GM19328 (cell line): Measurements from ENCODE around the gene XKR7.

Source experiments
- ATAC-seq: cut with Tn5 transposase; IDR thresholded peaks from one replicate; pipeline ENCODE4 v1.9.1; 2021; ENCODE audit warnings: mild to moderate bottlenecking, moderate library complexity; ENCODE audit not compliant: unreplicated experiment

Gene XKR7

DNA sequence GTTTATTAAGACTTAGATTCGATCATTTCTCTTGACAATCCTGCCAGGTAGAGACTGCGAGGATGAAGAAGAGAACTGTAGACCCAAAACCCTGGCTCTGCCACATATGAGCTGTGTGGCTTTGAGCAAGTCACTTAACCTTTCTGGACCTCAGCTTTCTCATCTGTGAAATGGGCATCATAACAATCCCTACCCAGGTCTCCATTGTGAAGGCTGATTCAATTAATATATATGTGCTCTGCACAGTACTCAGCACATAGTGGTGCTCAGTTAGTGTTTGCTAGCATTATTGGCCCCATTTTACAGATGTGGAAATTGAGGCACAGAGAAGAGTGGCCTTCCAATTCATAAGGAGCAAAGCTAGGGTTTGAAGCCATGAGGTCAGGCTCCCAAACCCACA, 7.9 kb downstream of the XKR7 start:
- no peak for ATAC-seq

DNA sequence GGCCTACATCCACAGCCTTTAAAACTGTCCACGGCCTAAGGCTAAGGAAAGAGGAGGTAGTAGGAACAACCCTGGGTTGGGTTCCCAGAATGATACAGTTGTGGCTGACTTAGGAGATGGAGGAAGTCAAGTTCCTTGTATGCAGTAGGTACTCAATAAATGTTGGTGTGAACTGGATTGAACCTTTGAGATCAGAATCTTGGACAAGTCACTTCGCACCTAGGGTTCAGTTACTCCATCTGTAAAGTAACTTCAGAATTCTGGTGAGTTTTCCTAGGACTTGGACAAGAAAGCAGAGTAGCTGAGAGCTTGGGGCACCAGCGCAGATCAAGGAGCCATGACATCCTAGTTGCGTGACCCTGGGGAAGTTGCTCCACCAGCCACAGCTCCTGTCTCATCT, 9.1 kb downstream of the XKR7 start:
- no peak for ATAC-seq

DNA sequence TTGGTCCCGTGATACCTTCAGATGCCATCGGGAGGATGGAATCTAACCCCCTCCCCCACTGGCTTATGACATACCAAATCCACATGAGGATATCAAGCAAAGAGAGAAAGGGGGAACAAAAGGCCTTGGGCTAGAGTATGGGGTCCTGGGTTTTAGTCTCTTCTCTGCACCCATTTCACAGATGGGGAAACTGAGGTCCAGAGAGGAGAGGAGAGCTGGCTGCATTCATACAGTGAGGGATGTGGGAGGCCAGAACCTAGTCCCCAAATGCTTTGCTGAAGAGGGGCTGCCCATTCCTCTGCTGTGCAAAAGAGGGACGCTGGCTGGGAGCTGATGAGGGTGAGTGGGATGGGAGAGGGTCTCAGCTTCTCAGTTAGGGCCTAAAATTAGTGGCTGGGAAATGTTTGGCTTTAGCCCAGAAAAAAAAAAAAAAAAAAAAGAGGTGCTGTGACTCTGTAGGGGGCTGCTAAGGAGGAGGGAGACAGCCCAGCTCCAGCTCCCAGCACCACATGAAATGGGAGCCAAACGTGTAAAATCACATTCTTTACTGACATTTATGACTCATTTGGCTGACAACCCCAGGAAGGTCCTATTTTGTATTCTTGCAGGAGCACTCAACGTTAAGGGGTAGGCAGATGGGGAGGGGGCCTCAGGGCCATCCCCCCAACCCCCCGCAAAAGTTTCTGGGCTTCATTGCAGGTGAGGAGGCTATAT, 11.9 kb downstream of the XKR7 start:
- no peak for ATAC-seq

DNA sequence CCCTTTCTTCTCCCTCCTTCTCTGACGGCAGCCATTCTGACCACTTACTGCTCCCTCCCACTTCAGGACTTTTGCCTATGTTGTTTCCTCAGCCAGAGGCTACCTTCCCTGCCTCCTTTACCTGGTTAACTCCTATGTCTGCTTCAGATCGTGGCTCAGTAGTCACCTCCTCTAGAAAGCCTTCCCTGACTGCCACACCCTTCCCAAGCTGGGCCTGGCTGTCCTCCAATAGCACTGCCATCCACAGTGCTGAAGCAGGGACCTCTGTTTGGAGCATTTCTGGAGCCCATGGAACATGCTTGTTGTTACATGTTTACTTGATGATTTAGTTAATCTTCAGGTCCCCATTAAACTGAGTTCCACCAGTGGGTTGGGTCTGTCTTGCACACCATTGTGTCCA, 13.8 kb downstream of the XKR7 start:
- ATAC-seq, result no peak

DNA sequence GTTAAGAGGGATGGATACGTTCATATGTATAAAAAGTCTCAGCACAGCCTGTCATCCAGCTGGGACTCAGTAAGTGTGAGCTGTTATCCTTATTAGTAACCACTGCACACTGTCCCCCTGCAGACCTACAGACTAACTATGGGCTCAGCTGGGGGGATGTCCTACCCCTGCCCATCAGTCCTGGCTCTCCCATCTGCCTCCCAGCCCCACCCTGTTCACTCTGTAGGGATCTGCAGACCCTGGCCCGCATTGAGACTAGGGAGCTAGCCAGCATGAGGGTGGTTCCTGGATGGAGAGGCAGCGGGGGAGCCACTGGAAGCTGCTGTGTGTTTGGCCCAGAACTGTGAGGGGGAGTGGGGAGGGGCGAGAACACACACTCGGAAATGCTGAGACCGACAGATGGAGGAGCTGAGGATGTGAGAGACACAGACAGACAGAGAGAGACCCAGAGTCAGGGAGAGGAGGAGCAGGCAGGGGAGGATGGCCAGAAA, 17.1 kb downstream of the XKR7 start:
- ATAC-seq, result no peak

DNA sequence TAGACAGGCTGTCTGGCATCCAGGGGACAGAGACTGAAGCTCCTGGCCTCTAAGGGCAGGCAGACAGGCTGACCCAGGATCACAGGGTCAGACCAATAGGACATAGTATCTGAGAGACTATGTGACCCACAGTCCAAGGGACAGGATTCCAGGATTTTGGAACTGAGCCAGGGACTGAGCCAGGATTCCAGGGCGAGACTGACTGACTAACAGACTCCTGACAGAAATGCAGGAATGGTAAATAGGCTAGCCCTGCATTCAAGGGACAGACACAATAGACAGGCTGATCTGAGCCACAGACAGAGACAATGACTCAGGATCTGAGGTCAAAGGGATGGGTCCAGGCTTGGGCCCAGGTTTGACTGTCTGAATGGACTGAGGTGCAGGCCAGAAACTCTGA, 19.8 kb downstream of the XKR7 start:
- no peak for ATAC-seq

DNA sequence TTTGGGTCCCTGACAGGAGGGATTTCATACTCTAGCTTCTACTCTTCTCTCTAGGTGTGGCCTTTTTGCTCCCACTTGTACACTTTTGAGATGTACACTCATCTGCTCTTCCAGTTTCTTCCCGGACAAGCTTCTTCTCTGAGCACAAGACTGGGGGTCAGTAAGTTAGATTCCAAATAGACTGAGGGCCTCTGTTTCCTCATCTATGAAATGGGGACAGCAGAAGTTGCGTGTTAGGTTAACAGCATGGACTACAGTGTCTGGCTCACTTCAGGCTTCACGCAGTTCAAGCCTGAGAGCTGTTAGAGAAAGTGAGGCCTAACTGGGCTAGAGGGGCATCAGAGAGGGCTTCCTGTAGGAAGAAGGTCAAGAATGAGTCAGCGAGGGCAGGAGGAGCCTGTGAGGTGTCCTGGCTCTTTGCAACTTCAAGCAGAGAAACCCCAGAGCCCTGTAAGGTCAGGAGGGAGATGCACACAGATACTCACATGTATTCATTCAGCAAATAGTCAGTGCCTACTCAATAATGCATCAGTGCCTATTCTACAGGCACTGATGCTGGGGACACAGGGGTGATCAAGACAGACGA, 20.6 kb downstream of the XKR7 start:
- no peak for ATAC-seq

DNA sequence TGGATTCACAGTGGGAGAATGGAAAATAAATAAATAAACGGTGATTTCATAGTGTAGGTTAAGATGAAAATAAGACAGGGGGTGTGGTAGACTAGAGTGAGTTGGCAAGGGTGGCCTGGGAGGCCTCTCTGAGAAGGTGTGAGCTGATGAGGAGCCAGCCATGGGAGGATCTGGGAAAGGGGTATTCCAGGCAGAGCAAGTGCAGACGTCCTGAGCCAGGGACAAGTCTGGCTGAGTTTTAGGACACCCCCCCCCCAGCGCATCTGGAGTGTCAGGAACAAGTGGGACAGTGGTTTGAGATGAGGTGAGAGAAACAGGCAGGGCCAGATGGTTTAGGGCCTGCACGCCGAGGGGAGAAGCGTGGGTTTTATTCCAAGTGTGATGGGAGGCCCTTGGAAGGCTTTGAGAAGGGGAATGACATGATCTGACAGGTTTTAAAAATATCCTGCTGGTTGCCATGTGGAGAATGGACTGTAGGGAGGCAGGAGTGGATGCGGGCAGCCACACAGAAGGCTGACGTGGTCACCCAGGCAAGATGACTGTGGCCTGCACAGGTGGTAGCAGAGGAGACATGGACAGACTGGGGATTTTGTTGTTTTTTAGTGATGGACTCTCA, 21.2 kb downstream of the XKR7 start:
- no peak for ATAC-seq

DNA sequence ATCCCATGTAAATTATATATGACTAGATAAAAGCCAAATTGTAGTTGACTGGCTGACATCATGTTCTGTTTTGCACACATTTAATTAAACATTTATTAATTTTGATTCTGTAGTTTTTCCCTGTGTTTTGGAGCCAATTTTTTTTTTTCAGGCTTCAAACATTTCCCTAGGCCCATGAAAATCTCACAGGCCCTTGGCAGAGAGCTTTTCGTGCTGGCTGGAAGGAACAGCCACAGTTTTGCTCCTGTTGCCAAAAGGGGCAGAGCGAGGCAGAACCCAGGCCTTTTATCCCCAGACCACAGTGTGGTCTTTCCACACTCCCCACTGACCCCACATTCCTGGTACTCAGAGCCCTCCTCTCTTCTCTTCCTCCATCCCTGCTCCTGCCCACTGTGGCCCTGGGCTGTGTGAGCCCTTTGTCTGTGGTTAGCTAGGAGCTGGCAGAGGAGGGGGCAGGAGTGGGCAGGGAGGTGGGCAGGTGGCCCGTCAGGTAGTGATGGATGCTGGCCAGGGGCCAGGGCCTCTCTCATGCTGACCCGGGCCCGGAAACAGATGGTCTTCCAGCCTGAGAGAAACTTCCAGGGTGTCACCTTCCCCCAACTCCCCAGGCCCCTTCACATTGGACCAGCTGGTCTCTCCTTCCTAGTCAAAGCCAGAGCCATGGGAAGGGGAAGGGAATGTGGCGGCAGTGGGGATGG, 22.8 kb downstream of the XKR7 start:
- no peak for ATAC-seq

DNA sequence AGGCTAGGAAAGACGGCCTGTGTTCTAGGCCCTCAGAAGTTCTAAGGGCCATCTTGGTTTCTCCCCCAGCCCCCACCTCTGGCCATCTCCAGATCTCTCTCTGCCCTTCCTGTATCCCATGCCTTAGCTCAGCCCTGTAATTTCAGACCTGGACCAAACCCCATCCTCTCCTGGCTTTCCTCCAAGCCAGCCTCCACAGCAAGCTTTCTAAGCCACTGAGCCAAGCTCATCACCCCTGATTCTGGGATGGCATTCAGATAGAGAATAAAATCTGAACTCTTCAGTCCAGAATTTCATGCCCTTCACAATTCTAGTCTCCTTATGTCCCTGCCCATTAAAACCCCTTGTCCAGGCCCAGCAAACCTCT, 23.4 kb downstream of the XKR7 start:
- no peak for ATAC-seq

DNA sequence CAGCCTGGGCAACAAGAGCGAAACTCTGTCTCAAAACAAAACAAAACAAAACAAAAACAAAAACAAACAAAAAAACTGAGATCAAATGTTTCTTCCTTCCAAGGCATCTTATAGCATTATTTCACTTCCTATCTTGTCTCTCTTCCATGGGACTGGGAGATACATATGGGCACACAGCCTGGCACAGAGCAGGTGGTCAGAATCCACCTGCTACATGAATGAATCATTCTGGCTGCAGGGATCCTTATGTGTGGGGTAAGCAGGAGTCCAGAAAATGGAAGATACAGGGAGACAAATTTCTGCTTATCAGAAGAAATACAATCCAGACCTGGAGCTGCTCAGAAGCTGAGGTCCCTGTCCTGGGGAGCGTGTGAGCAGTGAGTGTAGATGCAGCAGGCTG, 24.1 kb downstream of the XKR7 start:
- ATAC-seq, result no peak

DNA sequence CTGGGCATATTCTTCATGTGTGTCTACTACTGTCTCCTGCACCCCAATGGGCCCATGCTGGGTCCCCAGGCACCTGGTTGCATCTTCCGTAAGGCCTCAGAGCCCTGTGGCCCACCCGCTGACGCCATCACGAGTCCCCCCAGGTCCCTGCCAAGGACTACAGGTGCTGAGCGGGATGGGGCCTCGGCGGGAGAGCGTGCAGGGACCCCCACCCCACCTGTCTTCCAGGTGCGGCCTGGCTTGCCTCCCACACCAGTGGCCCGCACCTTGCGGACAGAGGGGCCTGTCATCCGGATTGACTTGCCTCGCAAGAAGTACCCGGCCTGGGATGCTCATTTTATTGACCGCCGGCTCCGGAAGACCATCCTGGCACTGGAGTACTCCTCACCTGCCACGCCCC, 29.0 kb downstream of the XKR7 start:
- no peak for ATAC-seq

DNA sequence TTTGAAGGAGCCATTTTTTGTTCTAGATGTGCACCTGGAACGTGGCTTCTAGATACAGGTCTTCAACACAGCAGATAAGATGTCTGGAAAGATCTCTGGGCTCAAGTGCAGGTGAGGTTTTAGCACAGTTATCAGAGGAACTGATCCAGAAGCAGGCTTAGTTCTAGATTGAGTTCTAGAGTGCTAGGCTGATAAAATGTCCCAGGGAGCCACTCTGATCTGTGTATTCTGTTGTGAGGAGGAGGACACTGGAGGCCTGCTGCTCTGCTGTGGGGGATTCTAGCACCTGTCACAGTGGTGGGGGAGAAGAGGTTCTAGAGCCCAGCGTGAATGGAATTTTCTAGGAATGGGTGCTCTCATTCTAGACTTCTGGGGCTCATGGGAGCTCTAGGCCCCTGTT, 30.3 kb downstream of the XKR7 start:
- ATAC-seq, result no peak

DNA sequence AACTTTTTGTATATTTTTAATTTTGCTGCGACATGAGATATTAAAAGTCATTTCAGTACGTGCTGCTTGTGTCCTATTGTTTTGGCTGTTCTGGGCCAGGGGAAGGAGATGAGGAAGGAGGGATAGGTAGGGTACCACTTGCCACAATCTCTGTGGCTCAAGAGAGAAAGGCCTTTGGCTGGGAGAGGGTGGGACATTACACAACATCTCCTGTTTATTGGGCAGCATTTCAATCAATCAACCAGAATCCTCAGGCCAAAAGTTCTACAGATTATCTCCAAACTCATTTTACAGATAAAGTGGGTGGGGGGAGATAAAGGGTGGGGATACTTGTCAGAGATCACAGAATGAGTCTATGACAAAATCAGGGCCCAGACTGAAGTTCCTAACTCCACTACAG, 35.4 kb downstream of the XKR7 start:
- ATAC-seq, result no peak

DNA sequence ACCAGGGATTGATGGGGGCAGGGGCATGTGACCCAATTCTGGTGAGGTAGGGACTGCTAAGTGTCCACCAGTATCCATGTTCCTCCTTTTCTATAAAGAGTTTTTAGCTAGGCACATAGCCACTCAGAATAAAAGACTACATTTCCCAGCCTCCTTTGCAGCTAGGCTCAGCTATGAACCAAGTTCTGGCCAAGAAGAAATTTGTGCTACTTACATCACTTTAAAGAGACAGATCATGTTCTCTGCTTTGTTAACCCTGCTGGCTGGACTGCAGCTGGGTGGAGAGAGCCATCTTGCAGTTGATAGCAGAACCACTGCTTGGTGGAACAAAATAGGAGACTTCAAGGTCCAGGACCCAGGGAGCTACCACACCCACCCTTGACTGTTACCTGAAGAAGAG, 37.0 kb downstream of the XKR7 start:
- ATAC-seq, result no peak

DNA sequence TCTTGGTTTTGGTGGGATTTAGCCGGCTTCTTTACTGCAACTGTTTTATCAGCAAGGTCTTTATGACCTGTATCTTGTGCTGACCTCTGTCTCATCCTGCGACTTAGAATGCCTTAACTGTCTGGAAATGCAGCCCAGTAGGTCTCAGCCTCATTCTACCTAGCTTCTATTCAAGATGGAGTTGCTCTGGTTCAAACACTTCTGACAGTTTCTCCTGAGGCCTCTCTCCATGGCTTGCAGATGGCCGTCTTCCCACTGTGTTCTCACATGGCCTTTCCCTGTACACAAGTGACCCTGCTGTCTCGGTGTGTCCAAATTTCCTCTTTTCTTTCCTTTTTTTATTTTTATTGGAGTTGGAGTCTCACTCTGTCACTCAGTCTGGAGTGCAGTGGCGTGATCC, 38.1 kb downstream of the XKR7 start:
- no peak for ATAC-seq

DNA sequence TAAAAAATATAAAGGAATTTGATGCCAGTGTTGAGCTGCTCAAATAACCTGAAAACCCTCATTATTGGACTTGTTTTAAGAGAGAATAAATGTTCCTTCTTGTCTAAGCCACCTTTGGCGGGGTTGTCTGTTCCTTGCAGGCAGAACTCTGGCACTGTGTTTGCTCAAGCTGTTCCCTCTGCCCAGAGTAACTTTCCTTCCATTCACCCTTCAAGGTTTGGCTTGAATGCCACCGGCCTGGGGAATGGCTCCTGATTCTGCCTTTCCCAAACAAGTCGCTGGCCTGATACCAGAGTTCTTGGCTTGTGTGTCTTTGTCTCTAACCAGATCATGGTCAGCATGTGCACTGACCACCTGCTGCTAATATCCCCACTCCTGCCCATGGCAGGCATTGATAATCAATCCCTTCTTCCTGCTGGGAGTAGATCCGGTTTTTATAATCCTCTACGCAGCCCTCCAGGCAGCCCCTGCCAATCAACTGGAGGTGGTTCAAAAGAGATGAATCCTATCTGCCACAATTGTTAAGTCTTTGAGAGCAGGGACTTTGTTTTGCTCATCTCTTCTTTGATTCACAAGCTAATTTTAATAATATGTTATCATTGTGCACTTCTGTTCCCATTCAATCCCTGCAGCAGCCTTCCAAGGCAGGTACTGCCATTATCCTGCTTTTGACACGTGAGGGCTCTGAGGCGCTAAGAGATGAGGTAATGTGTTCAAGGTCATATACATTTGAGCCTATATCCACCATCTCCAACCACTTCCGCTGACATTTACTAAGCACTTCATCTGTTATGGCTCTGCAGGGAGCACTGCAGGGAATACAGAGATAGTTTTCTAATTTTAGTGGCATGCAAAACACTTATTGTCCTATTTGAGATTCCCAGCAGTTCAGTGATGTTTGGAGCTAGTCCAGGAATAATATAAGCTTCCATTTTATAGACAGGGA, 39.2 kb downstream of the XKR7 start:
- ATAC-seq, result no peak

DNA sequence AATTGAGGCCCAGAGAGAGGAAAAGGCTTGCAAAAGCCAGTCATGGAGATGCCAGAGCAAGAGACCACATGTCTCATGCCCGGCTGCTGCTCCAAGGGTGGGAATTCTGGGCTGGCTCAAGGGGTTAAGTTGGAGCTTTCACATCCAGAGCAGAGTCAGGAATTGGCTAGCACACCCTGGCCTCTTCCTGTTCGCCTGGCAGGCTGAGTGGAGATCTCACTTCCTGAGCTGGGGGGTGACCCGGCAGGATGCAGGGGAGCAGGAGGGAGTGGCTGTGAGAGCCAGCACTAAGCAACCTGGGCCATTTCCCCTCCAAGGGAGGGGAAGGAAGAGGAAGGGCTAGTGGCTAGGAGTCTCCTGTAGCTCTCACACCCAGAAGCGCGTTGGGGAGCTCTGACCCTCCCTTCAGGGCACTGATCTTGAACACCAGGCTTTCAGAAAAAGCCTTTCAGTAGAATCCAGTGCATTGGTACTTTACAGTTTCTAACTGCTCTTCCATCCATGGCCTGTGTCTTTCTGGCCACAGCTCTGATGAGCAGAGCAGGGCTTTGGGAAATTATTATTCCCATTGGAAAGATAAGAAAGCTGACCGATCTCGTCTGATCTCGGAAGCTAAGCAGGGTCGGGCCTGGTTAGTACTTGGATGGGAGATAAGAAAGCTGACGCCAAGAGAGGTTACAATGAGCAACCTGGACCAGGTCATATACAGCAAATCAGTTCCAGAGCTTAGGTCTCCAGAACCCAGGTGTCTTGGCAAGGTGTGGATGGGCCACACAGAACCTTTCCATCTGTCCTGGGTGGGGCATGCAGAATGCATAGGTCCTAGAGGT, 40.1 kb downstream of the XKR7 start:
- ATAC-seq, result no peak

DNA sequence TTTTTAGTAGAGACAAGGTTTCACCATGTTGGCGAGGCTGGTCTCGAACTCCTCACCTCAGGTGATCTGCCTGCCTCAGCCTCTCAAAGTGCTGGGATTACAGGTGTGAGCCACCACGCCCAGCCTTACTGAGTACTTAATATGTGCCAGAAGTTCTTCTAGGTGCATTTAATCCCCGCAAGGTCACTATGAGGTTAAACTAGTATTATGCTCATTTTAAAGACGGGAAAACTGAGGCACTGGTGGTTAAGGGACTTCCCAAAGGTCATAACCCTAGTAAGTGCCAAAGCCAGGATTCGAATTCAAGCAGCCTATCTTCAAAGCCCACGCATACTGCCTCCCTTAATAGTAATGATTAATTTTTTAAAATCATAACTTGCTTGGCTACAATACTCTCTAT, 41.6 kb downstream of the XKR7 start:
- ATAC-seq, result no peak

DNA sequence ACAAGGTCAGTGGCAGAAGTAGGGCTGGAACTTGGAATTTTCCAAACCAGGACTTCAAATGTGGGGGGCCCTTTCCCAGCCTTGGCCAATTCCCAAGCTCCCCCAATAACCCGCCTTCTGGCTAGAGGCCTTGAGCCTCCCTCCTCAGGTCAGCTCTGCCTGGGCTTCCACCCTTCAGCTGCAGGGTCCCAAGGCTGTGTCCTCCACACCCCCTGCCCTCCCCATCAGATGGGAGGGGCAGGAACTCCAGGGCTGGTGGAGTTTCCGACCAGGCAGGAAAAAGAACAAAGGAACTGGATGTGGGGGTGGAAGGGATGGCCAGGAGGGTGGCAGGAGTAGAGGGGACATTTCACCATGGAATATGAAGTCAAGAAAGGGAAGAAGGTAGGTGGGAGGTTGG, 42.1 kb downstream of the XKR7 start, which contains the start of gene CCM2L:
CCM2L (plus strand) TSS at position 338 of the 400 bp plus-strand sequence; CDS start at position 355, 17 bp downstream.
- ATAC-seq, result no peak
